Panc1 (cell line): ENCODE results near the gene GRIK1. TPM values are rescaled to one million over a fixed set of nuclear protein-coding genes. Genes with fewer than 3 reads are reported as not detected.

ENCODE experiments used
- ATAC-seq: fragments of 200-7000 bp; cut with Tn5 transposase; 2 replicates; pipeline ENCODE4 v1.9.1; 2020; ENCODE audit warnings: mild to moderate bottlenecking, moderate library complexity
- BruUV-seq: library from RNA; stranded (reverse); fragments of 400-500 nt; replicated peaks from 2 replicates; lab custom pipeline; 2021; lab: Mats Ljungman, UMichigan
- CTCF ChIA-PET: fragments of 300-600 bp; sonication (Branson Sonifier 250); formaldehyde crosslinking; loops from one replicate; lab custom pipeline; 2022; ENCODE audit warnings: antibody characterized with exemption; lab: Charles Lee
- POLR2A ChIA-PET: fragments of 300-600 bp; sonication (Branson Sonifier 250); formaldehyde crosslinking; loops from one replicate; lab custom pipeline; 2022; ENCODE audit warnings: antibody characterized with exemption; lab: Charles Lee
- DNase-seq: peaks from one replicate; pipeline ENCODE4 v3.0.0-alpha.2; 2010; ENCODE audit warnings: low read depth, low spot score
- H3K27ac ChIP-seq: 2 replicates; pipeline ENCODE4 v1.5.1; 2011; ENCODE audit warnings: mild to moderate bottlenecking, low read length, inconsistent platforms
- H3K27me3 ChIP-seq: fragments of 200-500 bp; sonication (Bioruptor generic); 2 replicates; pipeline ENCODE4 v1.6.0; 2014; ENCODE audit warnings: low read length, inconsistent platforms; ENCODE audit not compliant: control insufficient read depth, insufficient read depth
- H3K36me3 ChIP-seq: fragments of 200-500 bp; sonication (Bioruptor generic); 2 replicates; pipeline ENCODE4 v1.5.1; 2014; ENCODE audit warnings: inconsistent platforms, mild to moderate bottlenecking, low read length, moderate library complexity; ENCODE audit not compliant: control insufficient read depth, insufficient read depth
- H3K4me1 ChIP-seq: 2 replicates; pipeline ENCODE4 v1.5.1; 2011; ENCODE audit warnings: inconsistent platforms, mild to moderate bottlenecking, low read length, moderate library complexity; ENCODE audit not compliant: control insufficient read depth, insufficient read depth
- H3K4me3 ChIP-seq, 2 experiments: 2 replicates each; pipeline ENCODE4 v1.5.1; 2011 to 2012; ENCODE audit warnings: low read depth in 2 of 2, low read length in 2 of 2, mild to moderate bottlenecking in 2 of 2, inconsistent platforms in 1 of 2, moderate library complexity in 1 of 2
- H3K9me3 ChIP-seq: fragments of 200-500 bp; sonication (Bioruptor generic); 2 replicates; pipeline ENCODE4 v1.5.1; 2014; ENCODE audit warnings: low read depth, mild to moderate bottlenecking, inconsistent platforms, low read length, moderate library complexity; ENCODE audit not compliant: control insufficient read depth, insufficient read depth
- CTCF ChIP-seq: fragments of 450-650 bp; IDR thresholded peaks from 2 replicates; pipeline ENCODE4 v1.5.1; 2017; ENCODE audit warnings: mild to moderate bottlenecking
- POLR2AphosphoS5 ChIP-seq: IDR thresholded peaks from 2 replicates; pipeline ENCODE4 v1.6.1; 2012; ENCODE audit warnings: mild to moderate bottlenecking, low read depth, low read length, moderate library complexity
- REST ChIP-seq, 2 experiments: IDR thresholded peaks; 2 replicates each; pipeline ENCODE4 v1.6.1; 2011 to 2012; ENCODE audit warnings: low read depth in 2 of 2, control low read depth in 1 of 2, low read length in 1 of 2, mild to moderate bottlenecking in 1 of 2, moderate library complexity in 1 of 2; ENCODE audit not compliant: insufficient read depth in 1 of 2
- SIN3A ChIP-seq: IDR thresholded peaks from 2 replicates; pipeline ENCODE4 v1.6.1; 2012; ENCODE audit warnings: low read depth, mild to moderate bottlenecking, low read length, moderate library complexity, borderline replicate concordance; ENCODE audit not compliant: insufficient read depth
- TCF7L2 ChIP-seq: IDR thresholded peaks from 2 replicates; pipeline ENCODE4 v1.6.1; 2011; ENCODE audit warnings: mild to moderate bottlenecking, low read depth, low read length, inconsistent platforms
- in situ Hi-C: cut with HindIII; loops from 2 replicates; pipeline ENCODE4 v1.10.0; 2016; ENCODE audit warnings: low sequenced_read_pairs, low pct_unique_long_range_greater_than_20kb
- intact Hi-C: fragments of 100-400 bp; cut with micrococcal nuclease; formaldehyde crosslinking; loops from one replicate; pipeline ENCODE4 v1.10.0; 2022; ENCODE audit not compliant: unreplicated experiment
- total RNA-seq: library from RNA; stranded (reverse); gene quantifications from one replicate; pipeline ENCODE4 v1.2.1, GENCODE V29; 2021; ENCODE audit not compliant: unreplicated experiment

The GRIK1 gene
- total RNA-seq, 1 experiment from 2014 or later: not detected

- intact Hi-C loops: no loop called here
- POLR2A ChIA-PET: no interaction called here
- H3K27me3 ChIP-seq: no peaks in the 10 kb centered on the region
- H3K4me1 ChIP-seq: no peaks in the 10 kb centered on the region
- no peak for DNase-seq
- in situ Hi-C loops: no loop called here
- H3K9me3 ChIP-seq: no peaks in the 10 kb centered on the region
- CTCF ChIA-PET: no interaction called here
- H3K36me3 ChIP-seq: no peaks in the 10 kb centered on the region
- H3K4me3 ChIP-seq: no peak overlapping the region
- ATAC-seq: no peak
- H3K27ac ChIP-seq: no peak overlapping the region
- TF ChIP-seq TCF7L2 (no peak), POLR2AphosphoS5 (no peak), CTCF (no peak), SIN3A (no peak), REST (IDR thresholded peaks at IDR 0.05; ENCODE audit: insufficient read depth in 1 of 2, low read depth in 2 of 2, low read length in 1 of 2) (no peak)
- no TSS peak for BruUV-seq
Measured at GRCh38 chr21:29928537-29928936, 11.3 kb downstream of the GRIK1 start.

GRCh38 chr21:29920938-29921337 lies 18.9 kb downstream of the GRIK1 start:
- in situ Hi-C loops: no loop called here

More at GRCh38 chr21:29920938-29921337, 18.9 kb downstream of the GRIK1 start:
- no TSS peak for BruUV-seq
- ATAC-seq (no peak), DNase-seq (no peak)
- TF ChIP-seq POLR2AphosphoS5 (no peak), TCF7L2 (no peak), REST (IDR thresholded peaks at IDR 0.05; ENCODE audit: insufficient read depth in 1 of 2, low read depth in 2 of 2, low read length in 1 of 2) (no peak), CTCF (no peak), SIN3A (no peak)
- intact Hi-C loops: no loop called here
- Histone ChIP-seq H3K4me1 (no peaks in the 10 kb centered on the region), H3K36me3 (no peaks in the 10 kb centered on the region), H3K9me3 (no peaks in the 10 kb centered on the region), H3K27me3 (no peaks in the 10 kb centered on the region), H3K4me3 (no peak overlapping the region), H3K27ac (no peak overlapping the region)
- CTCF ChIA-PET: no interaction called here
- POLR2A ChIA-PET: no interaction called here
